HG03469 (cell line): ENCODE measurements around the gene DAPK1.

ENCODE experiments used
- ATAC-seq: cut with Tn5 transposase; IDR thresholded peaks from one replicate; pipeline ENCODE4 v1.9.1; 2021; ENCODE audit warnings: mild to moderate bottlenecking, moderate library complexity, moderate number of reproducible peaks; ENCODE audit not compliant: unreplicated experiment

The DAPK1 gene

DNA sequence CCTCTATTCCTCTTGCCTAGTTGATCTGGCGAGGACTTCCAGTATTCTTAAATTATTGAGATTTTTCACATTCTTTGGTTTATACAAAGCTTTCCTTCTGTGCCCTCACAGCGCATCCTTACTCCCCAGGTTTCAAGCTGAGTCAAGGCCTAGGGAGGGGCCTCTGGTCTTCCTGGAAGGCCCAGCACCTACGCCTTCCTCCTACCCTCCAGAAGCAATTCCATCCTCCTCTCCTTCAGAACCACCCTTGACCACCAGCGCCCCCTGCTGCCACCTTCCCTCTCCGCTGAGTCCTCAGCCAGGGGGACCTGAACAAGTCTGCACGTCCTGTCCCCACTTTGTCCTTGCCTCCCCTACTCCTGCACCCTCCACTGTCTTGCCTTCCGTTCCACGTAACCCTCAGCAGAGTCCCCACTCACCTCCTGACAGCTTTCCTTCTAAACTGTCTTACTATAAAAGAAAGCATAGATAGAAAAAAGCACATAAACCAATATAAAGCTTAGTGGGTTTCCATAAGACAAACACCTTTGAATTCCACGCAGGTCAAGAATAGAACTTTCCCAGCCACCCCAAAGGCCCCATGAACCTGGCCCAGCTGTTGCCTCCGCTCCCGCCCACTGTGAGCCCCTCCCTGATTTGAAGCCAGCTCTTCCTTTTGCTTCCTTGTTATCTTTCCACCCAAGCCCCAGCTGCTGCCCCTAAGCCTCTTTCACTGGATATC is 165.3 kb downstream of the DAPK1 start:
- no peak for ATAC-seq

DNA sequence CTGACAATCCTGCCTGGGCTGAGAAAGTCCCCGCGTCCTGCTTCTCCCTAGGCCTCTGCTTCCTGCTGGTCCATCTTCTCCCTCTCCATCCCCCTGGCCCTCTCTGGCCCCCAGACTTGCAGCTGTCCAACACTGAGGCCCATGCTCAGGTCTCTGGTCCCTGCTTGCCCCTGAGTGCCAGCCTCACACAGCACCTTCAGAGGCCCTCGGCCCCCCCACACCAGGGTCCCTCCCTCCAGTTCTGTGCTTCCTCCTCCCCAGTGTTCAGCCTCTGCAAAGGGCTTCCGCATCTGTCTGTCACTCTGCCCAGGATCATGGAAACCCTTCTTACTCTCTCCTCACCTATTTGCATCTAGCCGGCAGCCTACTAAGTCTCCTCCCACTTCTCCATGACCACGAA is 165.9 kb downstream of the DAPK1 start:
- ATAC-seq = no peak

DNA sequence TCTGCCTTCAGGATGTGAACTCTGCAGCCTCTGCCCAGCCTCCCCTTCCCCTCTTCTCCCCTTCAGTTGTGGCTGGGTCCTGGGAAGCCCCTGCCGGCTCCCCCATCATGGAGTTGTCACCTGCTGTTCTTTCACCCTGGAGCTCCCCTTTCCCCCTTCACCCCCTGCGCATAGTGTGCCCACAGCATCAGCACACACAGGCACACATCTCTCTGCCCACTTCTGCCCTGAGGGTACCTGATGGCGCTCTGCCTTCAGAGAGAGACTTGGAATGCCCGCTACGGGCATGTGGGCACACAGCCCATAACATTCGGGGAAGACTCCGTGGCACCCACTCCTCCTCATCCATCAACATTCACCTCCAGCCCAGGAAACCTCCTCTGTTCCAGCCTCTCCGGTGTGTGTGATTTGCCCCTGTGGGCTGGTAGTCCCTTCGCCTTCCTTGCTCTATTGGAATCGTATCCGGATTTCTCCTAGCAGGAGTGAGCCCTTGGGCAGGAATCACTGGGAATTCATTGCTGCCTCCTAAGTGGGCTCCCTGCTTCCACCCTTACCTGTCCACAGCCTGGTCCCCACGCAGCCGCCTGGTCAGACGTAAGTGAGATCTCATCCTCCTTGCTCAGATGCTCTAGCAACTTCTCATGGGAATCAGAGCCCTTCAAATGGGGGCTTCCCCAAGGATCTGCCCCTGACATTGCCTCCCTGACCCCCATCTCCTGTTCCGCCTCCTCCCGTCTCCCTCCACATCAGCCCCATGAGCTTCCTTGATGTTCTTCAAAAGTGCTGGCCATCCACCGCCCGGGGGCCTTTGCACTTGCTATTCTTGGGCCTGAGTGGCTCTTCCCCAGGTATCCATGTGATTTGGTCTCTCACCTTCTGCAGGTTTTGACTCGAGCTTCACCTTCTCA is 166.7 kb downstream of the DAPK1 start:
- ATAC-seq = no peak

DNA sequence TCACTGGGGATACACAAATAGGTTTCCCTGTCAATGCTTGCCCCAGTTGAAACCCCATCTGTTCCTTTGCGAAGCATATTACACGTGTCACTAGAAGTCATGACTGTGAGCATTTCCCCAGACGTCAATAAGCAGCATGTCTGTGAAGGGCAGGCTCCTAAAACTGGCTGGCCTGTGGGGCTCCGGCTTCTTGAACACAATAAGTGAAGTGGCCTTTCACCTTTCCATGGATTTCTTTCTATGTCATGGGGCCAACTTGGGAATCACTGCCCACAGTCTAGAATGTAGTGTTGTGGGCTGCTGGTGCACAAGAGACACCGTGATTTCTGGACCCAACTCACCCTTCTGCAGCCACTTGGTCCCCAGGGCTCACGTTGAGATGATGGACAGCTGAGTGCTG is 167.8 kb downstream of the DAPK1 start:
- no peak for ATAC-seq

DNA sequence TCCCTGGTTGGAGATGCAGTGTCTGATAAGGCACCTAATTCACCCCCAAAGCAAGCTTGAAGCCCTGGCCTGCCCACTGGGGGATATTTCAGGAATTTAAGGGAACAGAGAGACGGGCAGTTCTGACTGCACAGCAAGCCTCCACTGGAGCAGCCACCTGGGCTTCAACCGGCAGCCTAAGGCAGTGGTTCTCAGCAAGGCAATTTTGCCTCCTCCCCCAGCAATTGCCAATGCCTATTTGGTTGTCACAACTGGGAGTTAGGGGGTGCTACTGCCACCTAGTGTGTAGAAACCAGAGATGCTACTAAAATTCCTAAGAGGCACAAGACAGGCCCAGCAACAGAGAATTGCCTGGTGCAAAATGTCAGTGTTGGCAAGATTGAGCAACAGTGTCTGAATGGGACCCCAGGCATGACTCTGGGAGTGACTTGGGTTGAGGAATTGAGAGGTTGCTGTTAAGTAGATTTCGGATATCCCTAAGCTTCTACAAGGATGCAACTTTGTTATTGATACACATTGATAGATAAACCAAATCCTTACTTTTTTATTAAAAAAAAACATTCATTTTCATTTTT is 169.6 kb downstream of the DAPK1 start:
- ATAC-seq = no peak

DNA sequence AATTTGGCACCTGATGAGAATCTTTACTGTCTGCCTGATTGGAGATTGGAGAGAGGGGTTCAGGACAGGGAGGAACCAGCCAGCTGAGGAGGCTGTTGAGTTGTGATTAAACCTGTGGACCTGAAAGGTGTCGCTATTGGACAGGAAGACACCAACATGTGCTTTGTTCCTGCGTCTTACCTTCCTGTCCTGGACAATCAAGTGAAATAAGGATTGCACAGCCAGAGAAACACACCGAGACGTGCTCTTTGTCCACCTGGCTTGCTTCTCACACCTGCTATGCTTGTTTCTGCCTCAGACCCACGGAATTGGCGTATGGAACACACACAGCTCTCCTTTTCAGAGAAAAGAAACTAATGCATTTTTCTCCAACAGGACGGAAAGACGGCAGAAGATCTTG is 170.6 kb downstream of the DAPK1 start:
- no peak for ATAC-seq

DNA sequence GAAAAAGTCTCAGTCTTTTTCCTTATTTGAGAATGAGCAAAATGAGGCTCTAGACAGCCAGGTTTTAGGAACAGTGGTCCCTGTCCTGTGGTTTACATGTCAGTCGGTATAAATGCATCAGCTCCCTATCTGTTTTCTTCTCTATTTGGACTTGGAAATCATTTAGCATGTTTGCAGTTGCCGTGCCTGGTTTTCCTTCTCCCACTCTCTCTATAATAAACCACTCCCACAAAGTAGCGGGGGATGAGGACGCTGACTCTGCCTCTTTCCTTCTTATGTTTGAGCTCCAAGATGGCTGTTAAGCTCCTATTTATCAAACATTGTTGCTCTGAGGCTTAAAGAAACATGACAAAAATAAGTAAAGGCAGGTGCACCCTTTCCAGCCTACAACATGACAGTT is 171.1 kb downstream of the DAPK1 start:
- no peak for ATAC-seq

DNA sequence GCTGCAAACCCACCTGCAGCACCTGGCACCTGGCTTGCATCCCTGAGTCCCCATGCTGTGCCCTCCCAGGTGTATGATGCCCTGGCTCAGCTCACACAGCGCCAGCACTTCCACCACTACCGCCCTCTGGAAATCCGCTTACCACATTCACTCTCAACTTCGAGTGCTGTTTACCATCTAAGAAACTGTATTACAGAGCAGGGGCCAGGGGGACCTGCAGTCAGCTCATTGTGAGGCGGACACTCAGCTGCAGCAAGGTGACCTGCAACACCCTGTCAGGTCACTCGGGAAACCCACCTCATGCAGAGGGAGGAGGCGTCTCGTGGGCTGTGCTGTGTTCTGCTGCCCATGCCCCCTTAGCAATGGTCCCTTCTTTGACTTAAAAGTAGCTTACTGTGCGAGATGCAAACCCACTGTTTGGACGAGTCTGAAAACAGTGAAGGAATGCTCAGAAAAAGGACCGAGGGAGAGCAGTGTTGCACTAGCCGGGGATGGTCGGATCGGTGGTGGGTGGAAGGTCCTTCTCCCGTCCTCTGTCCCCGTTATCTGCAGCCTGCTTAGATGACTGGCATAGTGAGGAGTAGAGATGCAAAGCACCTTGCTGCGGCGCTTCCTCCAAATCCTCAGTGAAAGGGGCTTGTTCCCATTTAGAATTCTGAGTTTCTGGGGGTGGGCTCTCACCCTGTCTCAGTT is 173.1 kb downstream of the DAPK1 start:
- ATAC-seq = no peak

DNA sequence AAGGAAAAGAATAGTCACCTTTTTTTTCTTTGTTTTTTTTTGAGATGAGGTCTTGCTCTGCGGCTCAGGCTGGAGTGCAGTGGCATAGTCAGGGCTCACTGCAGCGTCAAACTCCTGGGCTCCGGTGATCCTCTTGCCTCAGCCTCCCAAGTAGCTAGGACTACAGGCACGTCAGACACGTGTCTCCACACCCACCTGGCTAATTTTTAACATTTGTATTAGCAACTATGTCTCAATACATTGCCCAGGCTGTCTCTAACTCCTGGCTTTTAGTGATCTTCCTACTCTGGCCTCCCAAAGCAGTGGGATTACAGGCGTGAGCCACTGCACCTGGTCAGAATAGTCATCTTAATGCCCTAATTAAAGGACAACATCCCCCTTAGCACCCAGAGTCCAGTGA is 173.8 kb downstream of the DAPK1 start:
- ATAC-seq = no peak

DNA sequence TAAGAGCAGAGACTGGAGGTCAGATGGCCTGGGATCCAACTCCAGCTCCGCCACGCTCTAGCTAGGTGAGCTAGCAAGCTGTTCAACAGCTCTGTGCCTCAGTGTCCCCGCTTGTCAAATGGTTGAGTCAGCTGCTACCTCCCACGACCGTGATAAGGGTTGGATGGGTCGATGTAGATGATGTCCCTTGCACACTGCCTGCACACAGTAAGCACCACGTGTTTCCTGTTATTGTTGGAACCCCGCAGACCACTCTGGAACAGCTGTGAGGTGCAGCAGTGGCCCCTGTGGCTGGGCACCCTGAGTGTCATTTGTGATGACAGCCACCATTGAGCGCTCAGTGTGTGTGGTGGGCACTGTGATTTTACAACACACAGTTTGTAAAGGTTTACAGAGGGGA is 174.3 kb downstream of the DAPK1 start:
- no peak for ATAC-seq

DNA sequence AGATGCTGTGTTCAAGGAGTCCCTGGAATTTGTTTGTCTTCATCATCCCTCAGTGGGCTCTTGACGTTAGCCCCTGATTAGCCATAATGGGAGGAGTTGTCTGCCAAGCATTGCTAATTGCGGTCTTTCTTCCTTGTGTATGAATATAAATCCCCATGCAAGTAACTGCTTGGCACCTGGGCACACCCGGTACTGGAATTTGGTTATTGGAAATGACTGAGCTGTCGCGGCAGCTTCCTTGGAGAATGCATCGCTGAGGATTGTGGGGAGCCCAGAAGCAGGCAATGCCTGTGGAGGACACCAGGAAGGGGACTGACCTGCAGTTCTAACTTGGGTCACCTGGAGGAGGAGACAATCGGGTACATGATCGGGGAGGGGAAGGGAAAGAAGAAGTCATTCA is 174.9 kb downstream of the DAPK1 start:
- ATAC-seq = no peak

DNA sequence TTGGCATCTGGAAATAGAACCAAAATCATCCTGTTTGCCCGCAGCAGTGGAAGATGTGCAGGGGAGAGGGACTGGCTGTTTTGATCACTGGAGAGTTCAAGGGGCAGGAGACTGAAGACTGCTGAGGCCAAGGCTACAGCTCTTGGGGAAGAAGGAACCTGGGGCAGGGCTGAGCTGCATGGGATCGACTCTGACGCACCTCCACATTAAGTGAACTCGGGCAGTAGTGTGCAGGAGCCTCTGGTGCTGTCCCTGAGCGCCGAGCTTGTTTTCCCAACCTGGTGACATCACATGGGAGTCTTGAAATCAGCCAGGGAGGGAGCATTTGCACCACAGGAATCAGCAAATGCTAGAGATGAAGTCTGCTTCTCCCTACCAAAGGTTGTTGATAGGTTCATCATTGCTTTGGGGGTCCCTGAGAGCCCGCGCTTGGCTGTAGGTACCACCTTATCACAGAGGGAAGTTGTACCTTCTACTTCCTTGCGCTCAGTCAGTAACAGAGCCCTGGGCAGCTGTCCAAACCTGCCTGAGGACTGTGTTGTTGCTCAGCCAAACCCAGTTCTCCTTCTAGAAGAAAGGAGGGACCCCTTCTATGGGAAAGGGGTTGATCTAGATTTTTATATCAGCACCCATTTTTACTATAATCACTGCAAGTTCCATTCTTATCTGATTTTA is 175.9 kb downstream of the DAPK1 start:
- no peak for ATAC-seq

DNA sequence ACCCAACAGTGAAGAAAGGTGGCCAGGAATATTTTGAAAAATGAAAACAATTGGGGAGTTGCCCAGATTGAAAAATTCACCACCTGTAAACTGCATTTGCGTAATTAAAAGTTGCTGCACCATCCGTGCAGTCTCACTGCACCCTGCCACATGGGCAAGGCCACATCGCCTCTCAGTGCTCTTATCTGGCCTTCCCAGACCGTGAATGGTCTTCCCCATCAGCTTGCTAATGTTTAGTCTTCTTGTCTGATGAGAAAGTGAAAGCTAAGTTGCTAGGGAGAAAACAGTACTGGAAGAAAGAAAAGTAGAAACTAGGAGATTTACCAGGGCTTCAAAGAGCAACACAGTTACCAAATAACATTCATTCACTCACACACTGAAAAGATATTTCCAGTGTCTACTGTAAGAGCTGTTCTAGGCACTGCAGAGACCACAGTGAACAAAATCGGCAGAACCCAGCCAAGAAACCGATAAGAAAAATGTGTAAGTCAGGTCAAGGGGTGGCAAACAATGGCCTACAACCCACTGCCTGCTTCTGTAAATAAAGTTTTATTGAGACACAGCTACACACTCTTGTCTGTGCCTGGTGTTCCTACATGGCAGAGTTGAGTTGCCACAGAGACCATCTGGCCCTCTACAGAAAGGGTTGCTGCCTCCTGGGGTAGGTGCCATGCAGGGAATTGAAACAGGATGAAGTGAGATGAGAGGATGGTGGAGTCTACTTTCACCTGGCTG is 177.1 kb downstream of the DAPK1 start:
- no peak for ATAC-seq

DNA sequence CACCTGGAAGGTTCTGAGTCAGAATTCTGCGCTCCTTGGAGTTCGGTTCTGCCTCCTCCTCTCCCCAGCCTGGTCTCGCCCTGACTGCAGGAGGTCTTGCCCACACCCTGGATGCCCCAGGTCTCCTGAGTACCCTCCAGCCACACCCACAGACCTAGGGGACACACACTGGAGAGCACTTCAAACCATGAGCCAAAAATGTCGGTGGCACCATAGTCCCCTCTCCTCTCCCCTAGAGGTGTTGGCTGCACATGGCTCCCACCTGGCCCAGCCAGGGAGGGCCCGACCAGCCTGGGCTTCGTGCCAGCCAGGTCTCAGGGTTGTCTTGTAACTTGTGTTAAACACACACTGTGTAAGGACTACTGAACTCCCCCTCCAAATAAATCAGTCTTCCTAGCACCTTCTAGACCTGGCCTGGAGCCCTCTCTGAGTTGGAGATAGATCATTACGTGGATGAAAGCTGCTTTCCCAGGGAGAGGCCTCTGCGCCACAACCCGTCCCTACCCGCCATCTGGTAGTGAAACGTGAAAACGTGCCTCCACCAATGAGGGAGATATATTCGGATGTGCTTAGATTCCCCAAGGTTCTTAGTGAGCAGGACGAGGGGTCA is 178.3 kb downstream of the DAPK1 start:
- ATAC-seq = no peak

DNA sequence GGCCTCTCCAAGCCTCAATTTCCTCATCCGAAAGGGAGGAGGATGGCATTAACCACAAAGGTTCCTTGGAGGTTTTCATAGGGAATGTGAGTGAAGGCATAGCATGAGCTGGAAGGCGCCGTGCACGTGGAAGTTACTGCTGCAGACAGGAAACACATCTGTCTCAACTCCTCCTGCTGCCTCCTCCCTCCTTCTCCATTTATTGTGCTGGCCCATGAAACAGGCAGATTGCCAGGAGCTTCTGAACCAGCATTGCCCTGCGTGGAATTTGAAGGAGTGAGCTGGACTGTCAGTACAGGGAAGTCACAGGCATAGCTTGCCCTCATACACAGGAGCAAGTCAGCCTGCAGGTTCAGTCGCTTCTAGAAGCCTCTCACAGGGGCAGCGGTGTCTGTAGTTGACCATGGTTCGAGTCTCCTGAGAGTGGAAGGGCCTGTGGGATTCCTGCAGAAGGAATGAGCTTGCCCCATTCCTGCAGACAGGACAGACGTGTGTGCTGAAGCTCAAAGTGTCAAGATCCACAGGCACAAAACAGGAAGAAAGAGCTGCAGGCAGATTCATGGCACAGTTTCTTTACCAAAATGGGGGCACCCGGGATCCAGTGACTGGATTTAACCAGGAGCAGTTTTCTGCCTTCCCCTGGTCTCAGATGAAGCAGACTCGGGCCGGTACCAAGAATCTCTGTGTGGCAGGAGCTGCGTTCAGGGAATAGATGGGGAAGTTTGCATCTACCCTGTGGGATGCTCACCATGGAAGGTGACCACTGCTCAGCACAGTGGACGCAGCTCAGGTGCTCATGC is 179.5 kb downstream of the DAPK1 start:
- no peak for ATAC-seq

DNA sequence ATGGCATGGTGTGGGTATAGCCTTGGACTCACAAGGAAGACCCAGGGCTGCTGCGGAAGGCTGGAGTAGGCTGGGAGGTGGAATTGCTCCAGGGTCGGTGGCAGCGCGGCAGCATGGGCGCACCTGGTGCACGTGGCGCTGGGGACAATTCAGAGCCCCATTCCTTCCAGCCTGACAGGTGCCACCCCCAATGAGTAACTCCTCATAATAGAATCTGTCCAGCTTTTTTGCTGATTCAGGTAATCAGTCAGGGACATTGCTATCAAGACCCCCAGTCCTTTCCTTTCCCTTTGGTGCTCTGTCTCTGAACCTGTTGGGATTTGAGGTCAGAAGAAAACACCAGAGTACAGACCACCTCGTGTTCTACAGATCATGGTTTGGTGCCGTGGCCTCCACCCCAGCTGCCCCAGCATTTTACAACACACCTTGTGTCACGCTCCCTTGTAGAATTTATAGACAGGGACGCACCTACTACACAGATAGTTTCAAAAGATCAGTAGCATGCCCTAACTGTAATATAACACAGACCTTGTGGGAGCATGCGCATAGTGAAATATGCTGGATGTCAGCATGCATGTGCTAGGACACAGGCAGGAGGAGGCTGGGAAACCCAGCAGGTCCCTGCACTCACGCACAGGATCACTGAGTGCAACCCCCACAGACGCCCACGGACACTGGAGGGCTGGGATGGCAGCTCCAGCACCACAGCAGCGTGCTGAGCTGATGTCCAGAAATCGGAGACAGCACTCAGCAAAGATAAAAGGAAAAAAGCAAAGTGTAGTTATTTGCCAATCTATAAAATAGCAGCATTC is 180.3 kb downstream of the DAPK1 start:
- ATAC-seq = no peak

DNA sequence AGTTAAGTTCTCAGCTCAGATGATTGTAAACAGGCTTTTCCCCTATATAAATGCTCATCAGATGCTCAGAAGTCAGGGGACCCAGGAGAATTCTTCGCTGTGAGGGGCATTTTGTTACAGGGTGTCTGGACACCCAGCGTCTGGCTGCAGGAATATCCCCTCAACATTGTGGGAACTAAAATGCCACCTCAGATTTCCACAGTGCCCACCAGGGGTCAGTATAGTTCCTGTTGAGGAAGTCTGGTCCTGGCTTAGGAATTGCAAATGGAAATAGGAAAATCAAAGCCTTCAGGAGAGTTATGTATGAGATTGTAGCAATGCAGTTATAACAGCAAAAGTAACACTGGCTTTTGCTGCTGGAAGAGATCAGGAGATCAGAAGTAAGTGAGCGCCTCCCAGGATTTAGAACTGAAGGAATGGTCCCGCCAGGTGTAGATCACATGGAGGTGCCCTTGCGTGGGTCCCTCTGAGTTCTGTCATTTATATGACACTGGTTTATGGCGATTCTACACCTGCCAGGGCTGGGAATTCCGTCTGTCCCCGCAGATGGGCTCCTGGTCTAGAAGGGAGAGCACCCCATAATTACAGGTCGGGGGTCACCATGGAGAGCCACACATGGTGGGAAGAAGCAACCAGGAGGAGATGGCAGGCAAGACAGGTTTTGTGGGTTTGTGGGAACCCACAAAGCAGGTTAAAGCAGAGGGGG is 181.1 kb downstream of the DAPK1 start:
- ATAC-seq = no peak
